CD4-positive, alpha-beta T cell treated with Interleukin-15 for 1 hour (primary cell): ENCODE measurements around the gene MEPE.
A peak's percentile ranks its signal among the peaks of the same experiment; 100 is the strongest.

Experiments
- DNase-seq: peaks from one replicate; pipeline ENCODE4 v3.0.0-alpha.2; 2020

Gene MEPE

GRCh38 chr4:87843936-87844335 lies 11.2 kb downstream of the MEPE start:
- peak; percentile 31 for DNase-seq

- DNase-seq = no peak
Measured at GRCh38 chr4:87844452-87844851, 11.7 kb downstream of the MEPE start.

GRCh38 chr4:87846226-87846625 lies 13.5 kb downstream of the MEPE start:
- no peak for DNase-seq

- peak; percentile 21 for DNase-seq
Measured at GRCh38 chr4:87848622-87849351, 16.0 kb downstream of the MEPE start.

GRCh38 chr4:87849612-87850011 lies 16.8 kb downstream of the MEPE start:
- no peak for DNase-seq

- peak; percentile 55 for DNase-seq
Measured at GRCh38 chr4:87851332-87851731, 18.6 kb downstream of the MEPE start.

- no peak for DNase-seq
Measured at GRCh38 chr4:87851953-87852352, 19.2 kb downstream of the MEPE start.

- no peak for DNase-seq
Measured at GRCh38 chr4:87853108-87853507, 20.3 kb downstream of the MEPE start.

- DNase-seq = no peak
Measured at GRCh38 chr4:87853891-87854290, 21.1 kb downstream of the MEPE start.

GRCh38 chr4:87855559-87855958 lies 22.8 kb downstream of the MEPE start:
- no peak for DNase-seq

GRCh38 chr4:87856816-87857215 lies 24.0 kb downstream of the MEPE start:
- no peak for DNase-seq

GRCh38 chr4:87857789-87858188 lies 25.0 kb downstream of the MEPE start:
- DNase-seq = no peak

- no peak for DNase-seq
Measured at GRCh38 chr4:87862236-87862635, 29.5 kb downstream of the MEPE start.

- DNase-seq = no peak
Measured at GRCh38 chr4:87863486-87863885, 30.7 kb downstream of the MEPE start.

- DNase-seq = no peak
Measured at GRCh38 chr4:87864321-87864720, 31.6 kb downstream of the MEPE start.

GRCh38 chr4:87865288-87865687 lies 32.5 kb downstream of the MEPE start:
- no peak for DNase-seq

GRCh38 chr4:87865960-87866598 lies 33.3 kb downstream of the MEPE start:
- DNase-seq = no peak

- DNase-seq = no peak
Measured at GRCh38 chr4:87868522-87868921, 35.8 kb downstream of the MEPE start.

GRCh38 chr4:87872028-87872427 lies 39.3 kb downstream of the MEPE start:
- no peak for DNase-seq

GRCh38 chr4:87875191-87875590 lies 42.4 kb downstream of the MEPE start:
- no peak for DNase-seq

GRCh38 chr4:87880106-87880505 lies 47.3 kb downstream of the MEPE start:
- no peak for DNase-seq

- DNase-seq = no peak
Measured at GRCh38 chr4:87881115-87881514, 48.3 kb downstream of the MEPE start.

GRCh38 chr4:87882321-87882720 lies 49.6 kb downstream of the MEPE start:
- no peak for DNase-seq

GRCh38 chr4:87882861-87883260 lies 50.1 kb downstream of the MEPE start:
- no peak for DNase-seq
